HG03175 (cell line): ENCODE data around the gene PLEKHH2.

Experiments used
- ATAC-seq: cut with Tn5 transposase; IDR thresholded peaks from one replicate; pipeline ENCODE4 v1.9.1; 2021; ENCODE audit warnings: mild to moderate bottlenecking, moderate library complexity; ENCODE audit not compliant: unreplicated experiment

PLEKHH2 gene

DNA sequence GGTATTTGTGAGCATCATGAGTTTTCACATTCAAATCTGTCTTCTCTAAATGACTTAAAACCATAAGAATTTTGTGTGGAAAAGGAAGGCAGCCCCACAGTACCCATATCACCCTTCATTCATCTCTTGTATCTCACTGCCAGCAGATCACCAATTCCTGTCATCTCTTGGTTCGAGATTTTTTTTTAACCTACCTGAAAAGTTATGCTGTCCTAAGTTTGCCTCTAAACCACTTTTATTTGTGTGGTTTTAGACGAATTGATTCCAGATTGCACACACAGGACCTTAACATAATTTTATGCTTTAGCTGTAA, 169.6 kb downstream of the PLEKHH2 start:
- ATAC-seq = no peak

- ATAC-seq = no peak
These were observed 173.4 kb downstream of the PLEKHH2 start for GRCh38 chr2:43810452-43810851.

GRCh38 chr2:43810888-43811287, 173.8 kb downstream of the PLEKHH2 start:
- ATAC-seq = no peak

- no peak for ATAC-seq
These were observed 174.9 kb downstream of the PLEKHH2 start for GRCh38 chr2:43812006-43812405.

DNA sequence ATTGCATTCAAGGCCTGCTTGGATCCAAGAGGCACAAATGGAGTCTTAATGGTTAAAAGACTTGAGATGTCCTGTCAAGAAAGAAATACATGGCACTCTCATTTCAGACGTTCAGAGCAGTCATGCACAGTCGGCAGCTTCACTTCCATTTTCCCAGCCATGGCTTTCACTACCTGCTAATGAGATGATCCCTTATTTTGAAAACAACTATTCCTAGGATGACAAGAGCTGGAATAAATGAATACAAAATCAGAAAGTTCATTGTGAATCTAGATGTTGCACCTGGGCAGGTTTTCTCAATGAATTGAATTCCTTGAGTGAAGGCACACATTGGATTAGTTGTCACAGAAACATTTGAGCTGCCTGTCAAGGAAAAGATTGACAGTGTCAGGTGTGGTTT, 175.9 kb downstream of the PLEKHH2 start:
- no peak for ATAC-seq

DNA sequence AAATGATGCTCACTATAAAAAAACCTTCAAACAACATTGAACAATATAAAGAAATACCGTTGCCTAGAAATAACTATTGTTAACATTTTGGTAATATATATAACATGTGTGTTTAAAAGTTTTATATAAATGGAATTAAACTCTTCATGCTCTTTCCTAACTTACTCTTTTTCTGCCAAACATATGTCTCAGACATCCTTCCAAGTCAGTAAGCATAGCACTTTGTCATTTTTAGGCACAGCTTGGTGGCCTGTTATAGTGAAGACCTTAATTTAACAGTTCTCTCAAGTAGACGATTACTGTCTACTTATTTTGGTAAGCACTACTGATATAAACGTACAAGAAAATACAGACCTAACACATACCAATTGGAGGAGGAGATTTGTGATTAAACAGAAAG, 177.7 kb downstream of the PLEKHH2 start:
- ATAC-seq = no peak
